Thyroid gland (tissue), 4 donors: ENCODE measurements around the gene PATJ.

Experiments used
- POLR2A ChIP-seq, 2 donors: fragments of 450-650 bp; IDR thresholded peaks; one replicate each; pipeline ENCODE4 v1.6.1; 2017; ENCODE audit warnings: antibody characterized with exemption in 2 of 2, mild to moderate bottlenecking in 2 of 2, moderate library complexity in 1 of 2
- TF ChIP-seq, protein P1 (sequence below), 6 experiments: fragments of 200-600 bp in 3 of 6; fragments of 450-650 bp in 3 of 6; sonication (generic) in 3 of 6; IDR thresholded peaks; one replicate each; pipeline ENCODE4 v1.5.1; 2016 to 2019; ENCODE audit warnings: antibody characterized with exemption in 6 of 6, mild to moderate bottlenecking in 2 of 6, inconsistent platforms in 1 of 6, moderate library complexity in 1 of 6

DNA sequence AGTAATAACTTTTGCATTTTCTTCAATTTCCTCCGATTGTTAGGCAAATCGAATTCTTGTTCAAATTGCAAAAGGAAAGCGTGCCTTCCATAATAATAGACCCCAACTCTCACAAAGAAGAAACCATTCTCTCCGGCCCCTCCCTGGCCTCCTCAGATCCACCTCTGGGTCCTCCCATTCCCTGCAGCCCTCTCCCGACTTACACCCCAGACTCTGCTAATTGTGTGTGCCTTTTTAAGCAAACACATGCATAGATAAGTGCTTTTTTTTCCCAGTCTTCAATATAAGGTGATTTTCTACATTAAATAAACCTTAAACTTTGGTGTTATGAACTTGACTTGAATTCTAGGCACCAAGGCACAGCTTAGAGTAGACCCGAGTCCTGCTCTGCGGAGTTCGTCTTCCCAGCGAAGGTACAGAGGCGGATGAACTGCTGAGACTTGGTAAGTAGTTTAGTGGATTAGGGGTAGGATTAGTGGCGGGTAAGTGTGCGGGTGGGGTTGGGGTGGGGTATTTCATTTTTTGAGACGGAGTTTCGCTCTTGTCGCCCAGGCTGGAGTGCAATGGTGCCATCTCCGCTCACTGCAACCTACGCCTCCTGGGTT lies 453.9 kb downstream of the PATJ start:
- TF ChIP-seq, protein P1, sequence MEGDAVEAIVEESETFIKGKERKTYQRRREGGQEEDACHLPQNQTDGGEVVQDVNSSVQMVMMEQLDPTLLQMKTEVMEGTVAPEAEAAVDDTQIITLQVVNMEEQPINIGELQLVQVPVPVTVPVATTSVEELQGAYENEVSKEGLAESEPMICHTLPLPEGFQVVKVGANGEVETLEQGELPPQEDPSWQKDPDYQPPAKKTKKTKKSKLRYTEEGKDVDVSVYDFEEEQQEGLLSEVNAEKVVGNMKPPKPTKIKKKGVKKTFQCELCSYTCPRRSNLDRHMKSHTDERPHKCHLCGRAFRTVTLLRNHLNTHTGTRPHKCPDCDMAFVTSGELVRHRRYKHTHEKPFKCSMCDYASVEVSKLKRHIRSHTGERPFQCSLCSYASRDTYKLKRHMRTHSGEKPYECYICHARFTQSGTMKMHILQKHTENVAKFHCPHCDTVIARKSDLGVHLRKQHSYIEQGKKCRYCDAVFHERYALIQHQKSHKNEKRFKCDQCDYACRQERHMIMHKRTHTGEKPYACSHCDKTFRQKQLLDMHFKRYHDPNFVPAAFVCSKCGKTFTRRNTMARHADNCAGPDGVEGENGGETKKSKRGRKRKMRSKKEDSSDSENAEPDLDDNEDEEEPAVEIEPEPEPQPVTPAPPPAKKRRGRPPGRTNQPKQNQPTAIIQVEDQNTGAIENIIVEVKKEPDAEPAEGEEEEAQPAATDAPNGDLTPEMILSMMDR (IDR thresholded peaks at IDR 0.05), result no peak
- no peak for TF ChIP-seq POLR2A (IDR thresholded peaks at IDR 0.05)
